HUES48 (cell line): ENCODE data around the gene BEAN1.

ENCODE experiments used
- H3K27ac ChIP-seq: one replicate; pipeline ENCODE4 v1.7.0; 2013; ENCODE audit warnings: low read depth, low read length, inconsistent platforms
- H3K27me3 ChIP-seq: 2 replicates; pipeline ENCODE4 v1.6.1; 2013; ENCODE audit warnings: mild to moderate bottlenecking, low read length; ENCODE audit not compliant: control insufficient read depth, insufficient read depth
- H3K36me3 ChIP-seq: 2 replicates; pipeline ENCODE4 v1.6.1; 2013; ENCODE audit warnings: low read length; ENCODE audit not compliant: control insufficient read depth, insufficient read depth
- H3K4me1 ChIP-seq: 2 replicates; pipeline ENCODE4 v1.6.1; 2013; ENCODE audit warnings: mild to moderate bottlenecking, low read length; ENCODE audit not compliant: control insufficient read depth, insufficient read depth
- H3K4me3 ChIP-seq: 2 replicates; pipeline ENCODE4 v1.5.1; 2013; ENCODE audit warnings: mild to moderate bottlenecking, low read depth, low read length
- H3K9ac ChIP-seq: 2 replicates; pipeline ENCODE4 v1.6.1; 2013; ENCODE audit warnings: mild to moderate bottlenecking, low read depth, low read length, moderate library complexity
- H3K9me3 ChIP-seq: 2 replicates; pipeline ENCODE4 v1.6.1; 2013; ENCODE audit warnings: low read length; ENCODE audit not compliant: control insufficient read depth, insufficient read depth

Gene BEAN1

DNA sequence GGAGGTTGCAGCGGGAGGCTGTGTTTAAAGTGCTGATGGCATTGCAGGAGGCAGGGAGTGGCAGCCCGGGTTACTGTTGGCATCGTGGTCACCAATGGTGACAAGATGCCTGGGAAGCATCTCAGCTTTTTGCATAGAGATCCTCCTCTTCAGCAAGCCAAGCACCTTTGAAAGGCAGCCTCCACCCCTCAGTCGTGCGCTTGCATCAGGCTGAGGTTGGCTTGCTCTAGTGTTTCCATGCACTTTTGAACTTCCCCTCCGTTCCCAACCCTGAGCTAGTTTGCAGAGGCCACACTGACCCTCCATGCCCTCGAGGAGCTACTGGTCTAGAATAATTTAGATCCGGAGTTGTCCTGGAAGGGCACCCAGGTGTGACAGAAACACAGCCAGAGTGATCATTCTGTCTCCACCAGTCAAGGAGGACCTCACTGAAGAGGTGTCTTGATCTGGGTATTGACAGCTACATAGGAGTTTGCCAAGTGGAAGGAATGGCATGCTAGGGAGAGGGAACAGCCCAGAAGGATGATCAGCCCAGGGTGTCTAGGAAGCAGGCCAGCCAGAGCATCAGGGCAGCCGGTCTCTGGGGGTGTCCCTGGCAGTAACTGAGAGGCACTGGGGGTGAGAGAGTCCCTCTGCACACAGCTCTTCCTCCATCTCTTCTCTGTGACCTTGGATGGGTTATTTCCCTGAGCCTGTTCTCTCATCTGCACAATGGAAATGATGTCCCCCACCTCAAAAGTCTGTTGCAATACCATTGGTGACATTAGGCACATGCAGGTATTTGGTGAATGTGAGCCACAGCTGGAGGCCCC is 7.7 kb downstream of the BEAN1 start:
- Histone ChIP-seq H3K36me3 (no peaks in the 10 kb centered on the region), H3K27ac (no peak overlapping the region), H3K4me3 (no peak overlapping the region), H3K4me1 (peaks cover 8% of the 10 kb centered on the region), H3K27me3 (peaks cover 16% of the 10 kb centered on the region), H3K9ac (no peak overlapping the region), H3K9me3 (no peaks in the 10 kb centered on the region)

DNA sequence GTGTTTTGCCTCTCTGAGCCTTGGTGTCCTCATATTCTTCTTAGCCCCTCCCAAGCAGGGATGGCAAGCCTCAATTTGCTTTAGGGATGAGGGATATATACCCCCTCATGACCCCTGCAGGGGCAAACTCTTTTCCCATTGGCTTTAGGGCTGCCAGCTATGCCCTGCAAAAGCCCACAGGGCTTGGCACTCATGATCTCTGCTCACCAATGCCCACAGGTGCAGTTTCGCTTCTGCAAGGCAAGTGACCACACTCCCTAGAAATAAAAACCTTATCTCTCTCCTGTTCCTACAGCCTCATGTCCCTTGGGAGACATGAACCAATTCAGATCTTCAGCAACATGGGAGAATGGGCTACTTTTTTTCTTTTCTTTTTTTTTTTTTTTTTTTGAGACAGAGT is 8.8 kb downstream of the BEAN1 start:
- Histone ChIP-seq H3K27me3 (peaks cover 5% of the 10 kb centered on the region), H3K27ac (no peak overlapping the region)

DNA sequence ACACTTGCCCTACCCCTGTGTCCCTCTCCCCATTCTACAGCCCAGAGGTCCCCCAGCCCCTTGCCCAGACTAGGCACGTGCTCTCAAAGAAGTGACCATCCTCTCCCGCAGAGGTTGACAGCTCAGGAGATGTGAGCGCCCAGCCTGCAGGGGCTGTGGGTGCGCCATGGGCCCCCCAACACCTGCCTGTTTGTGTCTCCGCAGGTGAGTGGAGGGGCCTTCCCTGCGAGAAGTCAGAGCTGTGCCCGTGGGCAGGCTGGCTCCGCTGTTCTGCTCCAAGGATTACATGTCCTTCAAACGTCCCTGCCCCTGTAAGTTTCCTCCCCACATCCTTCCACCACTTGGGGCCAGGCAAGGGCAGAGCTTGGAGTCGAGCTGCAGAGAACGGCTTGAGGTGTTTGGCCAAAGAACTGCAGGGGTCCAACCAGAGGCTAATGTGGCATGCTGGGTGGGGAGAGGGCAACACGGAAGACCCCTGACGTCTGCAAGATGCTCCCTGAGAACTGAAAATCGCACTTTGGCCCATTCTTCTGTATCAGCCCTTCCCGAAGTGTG is 10.4 kb downstream of the BEAN1 start:
- Histone ChIP-seq H3K9ac (no peak overlapping the region), H3K4me3 (no peak overlapping the region), H3K27me3 (peaks cover 3% of the 10 kb centered on the region; the same call in 1 of the 2 replicates), H3K9me3 (no peaks in the 10 kb centered on the region), H3K27ac (no peak overlapping the region), H3K36me3 (no peaks in the 10 kb centered on the region), H3K4me1 (peaks cover 8% of the 10 kb centered on the region)

More for the DNA sequence above, 8.8 kb downstream of the BEAN1 start:
- no peaks in the 10 kb centered on the region for H3K9me3 ChIP-seq
- H3K36me3 ChIP-seq = no peaks in the 10 kb centered on the region
- H3K4me1 ChIP-seq = peaks cover 8% of the 10 kb centered on the region
- H3K9ac ChIP-seq = no peak overlapping the region
- no peak overlapping the region for H3K4me3 ChIP-seq

DNA sequence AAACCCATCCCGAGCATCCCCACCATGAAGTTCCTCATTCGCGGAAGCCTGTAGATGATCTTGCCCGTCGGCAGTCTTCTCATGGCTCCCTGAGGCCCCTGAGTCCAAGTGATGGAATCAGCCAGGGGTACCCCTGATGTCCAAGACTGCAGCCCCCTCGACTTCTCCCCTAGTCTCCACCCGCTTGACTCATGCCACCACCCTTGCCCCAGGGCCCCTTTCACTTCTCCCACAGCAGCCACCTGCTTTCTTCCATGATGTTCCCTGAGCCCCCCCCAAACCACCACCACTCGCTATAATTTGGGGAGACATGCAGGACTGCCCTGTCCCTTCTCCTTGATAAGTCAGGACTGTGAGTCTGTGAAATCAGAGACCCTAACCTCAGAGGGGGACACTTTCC is 11.4 kb downstream of the BEAN1 start:
- Histone ChIP-seq H3K9ac (no peak overlapping the region), H3K4me1 (peaks cover 8% of the 10 kb centered on the region), H3K27me3 (no peaks in the 10 kb centered on the region; the same call in 1 of the 2 replicates), H3K9me3 (no peaks in the 10 kb centered on the region), H3K4me3 (no peak overlapping the region), H3K36me3 (no peaks in the 10 kb centered on the region), H3K27ac (no peak overlapping the region)

DNA sequence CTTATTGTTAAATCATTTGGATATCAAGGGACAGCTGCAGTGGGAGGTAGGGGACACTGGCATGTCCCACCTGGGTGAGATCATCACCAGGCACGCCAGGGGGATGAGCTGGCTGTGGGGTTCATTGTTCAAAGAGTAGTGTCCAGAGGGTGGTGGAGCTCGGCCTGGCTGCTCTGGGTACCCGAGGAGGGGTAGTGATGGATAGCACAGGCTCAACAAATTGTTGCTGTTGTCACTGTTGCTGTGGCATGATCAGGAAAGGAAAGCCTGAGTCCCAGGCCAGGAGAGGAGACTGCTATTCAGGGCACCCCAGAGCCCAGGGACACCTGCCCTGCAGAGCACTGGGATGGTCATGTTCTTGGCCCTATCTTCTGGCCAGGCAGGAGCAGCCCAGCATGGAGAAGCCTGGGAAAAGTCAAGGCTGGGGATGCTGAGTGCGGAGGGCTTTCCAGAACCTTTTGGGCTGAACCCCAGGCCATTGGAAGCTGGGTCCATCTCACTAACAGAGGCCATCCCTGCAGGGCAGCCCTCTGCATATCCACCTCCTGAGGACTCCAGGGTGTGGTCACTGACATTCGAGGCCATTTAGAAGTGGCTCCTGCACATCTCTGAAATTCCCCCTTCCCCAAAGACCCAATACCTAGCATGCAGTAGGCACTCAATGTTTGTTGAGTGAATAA is 12.1 kb downstream of the BEAN1 start:
- no peak overlapping the region for H3K9ac ChIP-seq
- peaks cover 8% of the 10 kb centered on the region for H3K4me1 ChIP-seq
- no peak overlapping the region for H3K4me3 ChIP-seq
- H3K36me3 ChIP-seq = no peaks in the 10 kb centered on the region
- H3K27ac ChIP-seq = no peak overlapping the region
- no peaks in the 10 kb centered on the region for H3K9me3 ChIP-seq
- H3K27me3 ChIP-seq = no peaks in the 10 kb centered on the region; the same call in 1 of the 2 replicates

DNA sequence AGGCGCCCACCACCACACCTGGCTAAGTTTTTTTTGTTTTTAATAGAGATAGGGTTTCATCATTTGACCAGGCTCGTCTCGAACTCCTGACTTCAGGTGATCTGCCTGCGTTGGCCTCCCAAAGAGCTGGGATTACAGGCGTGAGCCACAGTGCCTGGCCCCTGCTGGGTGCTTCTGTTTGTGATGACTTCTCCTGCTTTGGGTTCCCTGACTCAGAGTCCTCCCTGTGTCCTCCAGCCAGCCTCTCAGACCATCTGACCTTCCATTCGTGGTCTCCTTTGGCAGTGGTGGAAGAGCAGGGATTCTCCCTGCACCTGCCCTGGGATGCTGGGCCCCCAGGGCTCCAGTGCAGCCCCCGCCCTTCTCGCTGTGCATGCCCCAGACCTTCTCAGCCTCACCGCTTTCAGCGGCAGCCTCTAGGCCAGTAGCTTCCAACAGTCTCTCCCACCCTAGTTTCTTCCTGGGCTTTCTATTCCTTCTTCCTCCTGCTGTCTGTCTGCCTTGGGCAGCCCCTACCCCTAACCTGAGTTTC is 13.2 kb downstream of the BEAN1 start:
- no peak overlapping the region for H3K4me3 ChIP-seq
- H3K4me1 ChIP-seq = peaks cover 4% of the 10 kb centered on the region
- H3K36me3 ChIP-seq = no peaks in the 10 kb centered on the region
- no peaks in the 10 kb centered on the region; the same call in 1 of the 2 replicates for H3K27me3 ChIP-seq
- H3K27ac ChIP-seq = no peak overlapping the region
- H3K9me3 ChIP-seq = no peaks in the 10 kb centered on the region
- no peak overlapping the region for H3K9ac ChIP-seq

DNA sequence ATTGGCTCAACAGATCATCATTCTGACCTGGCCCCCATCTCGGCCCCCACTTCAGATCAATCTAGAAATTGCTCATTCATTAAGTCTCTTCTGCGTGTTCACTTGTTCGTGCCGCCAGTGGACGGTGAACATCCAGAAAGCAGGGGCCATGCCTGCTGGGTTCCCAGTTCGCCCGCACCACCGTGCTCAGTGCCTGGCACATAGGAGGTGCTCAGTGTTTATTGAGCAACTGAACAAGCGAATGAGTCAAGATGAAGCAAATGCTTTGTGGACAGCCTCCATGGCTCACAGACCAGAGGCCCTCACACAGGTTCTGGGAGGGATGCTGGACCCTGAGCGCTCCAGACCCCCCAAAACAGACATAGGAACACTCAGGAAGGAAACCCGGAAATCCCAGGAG is 13.9 kb downstream of the BEAN1 start:
- Histone ChIP-seq H3K4me1 (peaks cover under 1% of the 10 kb centered on the region), H3K36me3 (no peaks in the 10 kb centered on the region), H3K9ac (no peak overlapping the region), H3K27ac (no peak overlapping the region), H3K9me3 (no peaks in the 10 kb centered on the region), H3K27me3 (no peaks in the 10 kb centered on the region; the same call in 1 of the 2 replicates), H3K4me3 (no peak overlapping the region)

GRCh38 chr16:66441586-66442375 is 14.7 kb downstream of the BEAN1 start:
- no peak overlapping the region for H3K27ac ChIP-seq
- no peaks in the 10 kb centered on the region; the same call in 1 of the 2 replicates for H3K4me1 ChIP-seq
- H3K9ac ChIP-seq = no peak overlapping the region
- no peaks in the 10 kb centered on the region for H3K36me3 ChIP-seq
- no peak overlapping the region for H3K4me3 ChIP-seq
- H3K9me3 ChIP-seq = no peaks in the 10 kb centered on the region
- no peaks in the 10 kb centered on the region; the same call in 1 of the 2 replicates for H3K27me3 ChIP-seq

DNA sequence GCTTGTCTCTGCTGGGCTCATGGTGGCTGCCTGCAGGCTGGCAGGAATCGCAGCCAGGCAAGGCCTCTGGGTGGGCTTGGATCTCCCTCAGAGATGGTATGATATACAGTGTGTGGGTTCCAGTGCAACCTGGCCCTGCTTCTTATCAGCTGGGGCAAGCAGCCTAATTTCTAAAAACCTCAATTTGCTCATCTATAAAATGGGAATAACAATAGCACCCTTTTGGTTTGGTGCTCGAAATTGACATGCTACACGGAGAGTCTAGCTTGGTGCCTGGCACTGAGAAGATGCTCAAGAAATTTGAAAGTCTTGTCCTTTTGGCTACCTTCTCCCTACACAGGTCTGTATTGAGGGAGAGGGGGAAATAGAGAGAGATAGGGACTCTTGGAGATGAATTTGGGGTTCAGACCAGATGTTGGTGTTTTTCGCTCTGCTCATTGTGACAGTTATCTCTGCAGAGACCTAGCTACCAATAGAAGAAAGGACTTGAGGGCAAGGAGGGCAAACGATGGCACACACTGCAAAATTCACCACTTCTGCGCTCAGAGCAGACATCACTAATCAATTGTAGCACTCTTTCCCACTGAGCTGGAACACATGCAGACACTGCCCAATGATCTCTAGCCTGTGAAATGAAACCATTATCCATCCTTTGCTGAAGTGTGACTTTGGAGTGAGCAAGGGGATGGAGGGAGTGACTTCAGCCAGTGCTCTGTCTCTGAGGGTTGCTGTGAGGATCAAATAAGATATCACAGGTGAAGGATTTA is 15.6 kb downstream of the BEAN1 start:
- Histone ChIP-seq H3K9ac (no peak overlapping the region), H3K9me3 (no peaks in the 10 kb centered on the region), H3K4me3 (no peak overlapping the region), H3K4me1 (no peaks in the 10 kb centered on the region; the same call in 1 of the 2 replicates), H3K27ac (no peak overlapping the region), H3K36me3 (no peaks in the 10 kb centered on the region), H3K27me3 (peaks cover 2% of the 10 kb centered on the region; the same call in 1 of the 2 replicates)

GRCh38 chr16:66443269-66443652 is 16.2 kb downstream of the BEAN1 start:
- H3K4me3 ChIP-seq = no peak overlapping the region
- no peak overlapping the region for H3K27ac ChIP-seq
- peaks cover 4% of the 10 kb centered on the region; the same call in 1 of the 2 replicates for H3K27me3 ChIP-seq
- no peaks in the 10 kb centered on the region for H3K36me3 ChIP-seq
- no peak overlapping the region for H3K9ac ChIP-seq
- H3K9me3 ChIP-seq = no peaks in the 10 kb centered on the region
- no peaks in the 10 kb centered on the region; the same call in 1 of the 2 replicates for H3K4me1 ChIP-seq
